ENCODE measurements around the gene BOC. TPM values are rescaled to one million over a fixed set of nuclear protein-coding genes. Genes with fewer than 3 reads are reported as not detected.

BOC gene
- total and polyA plus RNA-seq, 10 of the 15 experiments (the other 5 are each of a cell fraction or from before 2014, with no cell fraction given): 0.18 TPM; not detected in 9

- intact Hi-C loops (cut with micrococcal nuclease; ENCODE audit: unreplicated experiment): no loop called here
- ATAC-seq: no peak
- CTCF ChIA-PET: interaction anchor here (1.5 kb wide), 1 partner anchor 10 kb away, joined by 3 read pairs; no protein-coding TSS in a partner anchor
- H3K79me2 ChIP-seq (ENCODE audit: control insufficient read depth, insufficient read depth, low read length): no peaks in the 10 kb centered on the region
- no peaks in the 10 kb centered on the region for H4K20me1 ChIP-seq (ENCODE audit: control insufficient read depth, insufficient read depth)
- no TSS peak for BruUV-seq (replicated peaks)
- H3K36me3 ChIP-seq (ENCODE audit: control insufficient read depth in 2 of 2, insufficient read depth in 2 of 2, low read length in 1 of 2): no peaks in the 10 kb centered on the region
- DNase-seq (ENCODE audit: low read depth, low spot score): no peak
- no peak overlapping the region for H3K9ac ChIP-seq (ENCODE audit: control insufficient read depth, insufficient read depth, low read length)
- no peak overlapping the region for H3K27ac ChIP-seq (ENCODE audit: control insufficient read depth, insufficient read depth)
- H3K9me3 ChIP-seq (replicated peaks; ENCODE audit: control insufficient read depth, insufficient read depth, low read length): no peaks in the 10 kb centered on the region
- RAD21 ChIA-PET (ENCODE audit: unreplicated experiment): no interaction called here
- H3K4me3 ChIP-seq: no peak overlapping the region
- TF ChIP-seq LARP7 (IDR thresholded peaks at IDR 0.05) (no peak), RUNX3 (IDR thresholded peaks at IDR 0.05; ENCODE audit: low read length) (no peak), CEBPB (IDR thresholded peaks at IDR 0.05; ENCODE audit: borderline replicate concordance in 1 of 2, low read depth in 2 of 2, low read length in 2 of 2) (0 out of 4 replicates have a peak, but pooled peaks of 1 of the 2 experiments have one; percentile 8), NRF1 (conservative IDR thresholded peaks at IDR 0.05; ENCODE audit: low read depth, low read length) (no peak)
- no peak overlapping the region for H2AFZ ChIP-seq (ENCODE audit: control insufficient read depth, low read depth, low read length)
- H3K4me2 ChIP-seq (ENCODE audit: control insufficient read depth, insufficient read depth): no peak overlapping the region
- 0% methylated on average over 1 of the region's 1 CpG for WGBS (ENCODE audit: insufficient coverage, insufficient replicate concordance, low lambda C conversion rate, missing lambda C conversion rate)
- peaks cover 0 to 5% of the 10 kb centered on the region in 2 experiments for H3K27me3 ChIP-seq (replicated peaks in 1 of 2; ENCODE audit: control insufficient read depth in 2 of 2, insufficient read depth in 2 of 2, low read length in 1 of 2)
- POLR2A ChIA-PET: no interaction called here
- in situ Hi-C loops (cut with MboI): no loop called here
- no peaks in the 10 kb centered on the region for H3K4me1 ChIP-seq (ENCODE audit: control insufficient read depth, insufficient read depth, low read length)
- FAIRE-seq: no peak
- SMC1A ChIA-PET (ENCODE audit: uncharacterized antibody, unreplicated experiment): no interaction called here
Measured at GRCh38 chr3:113200946-113201345, 10.4 kb upstream of the BOC start.

GRCh38 chr3:113204371-113204770, 7.0 kb upstream of the BOC start:
- H3K79me2 ChIP-seq (ENCODE audit: control insufficient read depth, insufficient read depth, low read length): no peaks in the 10 kb centered on the region
- no TSS peak for BruUV-seq (replicated peaks)
- no peaks in the 10 kb centered on the region for H4K20me1 ChIP-seq (ENCODE audit: control insufficient read depth, insufficient read depth)
- intact Hi-C loops (cut with micrococcal nuclease; ENCODE audit: unreplicated experiment): no loop called here
- TF ChIP-seq STAT3 (IDR thresholded peaks at IDR 0.05; ENCODE audit: low read depth, low read length) (no peak), MAX (IDR thresholded peaks at IDR 0.05; ENCODE audit: low read depth, low read length) (no peak), JUND (IDR thresholded peaks at IDR 0.05; ENCODE audit: low read depth, low read length) (no peak), TARDBP (IDR thresholded peaks at IDR 0.05; ENCODE audit: borderline replicate concordance) (no peak)
- no peak for DNase-seq (ENCODE audit: low read depth, low spot score)
- H3K9me3 ChIP-seq (replicated peaks; ENCODE audit: control insufficient read depth, insufficient read depth, low read length): no peaks in the 10 kb centered on the region
- H3K27ac ChIP-seq (ENCODE audit: control insufficient read depth, insufficient read depth): no peak overlapping the region
- ChIA-PET CTCF (no interaction called here), SMC1A (ENCODE audit: uncharacterized antibody, unreplicated experiment) (no interaction called here), RAD21 (ENCODE audit: unreplicated experiment) (interaction anchor here (0.7 kb wide), 1 partner anchor 153 kb away, joined by 4 read pairs; no protein-coding TSS in a partner anchor), POLR2A (no interaction called here)
- no peak for FAIRE-seq
- ATAC-seq: no peak
- 66% methylated on average over 6 of the region's 6 CpGs for WGBS (ENCODE audit: insufficient coverage, insufficient replicate concordance, low lambda C conversion rate, missing lambda C conversion rate)
- H3K36me3 ChIP-seq (ENCODE audit: control insufficient read depth in 2 of 2, insufficient read depth in 2 of 2, low read length in 1 of 2): no peaks in the 10 kb centered on the region
- H3K4me3 ChIP-seq: no peak overlapping the region
- in situ Hi-C loops (cut with MboI): no loop called here
- peaks cover 0 to 5% of the 10 kb centered on the region in 2 experiments; a peak in 3 of 4 replicates for H3K27me3 ChIP-seq (replicated peaks in 1 of 2; ENCODE audit: control insufficient read depth in 2 of 2, insufficient read depth in 2 of 2, low read length in 1 of 2)
- no peak overlapping the region for H2AFZ ChIP-seq (ENCODE audit: control insufficient read depth, low read depth, low read length)
- no peak overlapping the region for H3K9ac ChIP-seq (ENCODE audit: control insufficient read depth, insufficient read depth, low read length)
- no peak overlapping the region for H3K4me2 ChIP-seq (ENCODE audit: control insufficient read depth, insufficient read depth)
- H3K4me1 ChIP-seq (ENCODE audit: control insufficient read depth, insufficient read depth, low read length): no peaks in the 10 kb centered on the region

Measured in GM12878 (cell line).